IMR-90 (cell line): ENCODE measurements around the gene YPEL3. TPM values are rescaled to one million over a fixed set of nuclear protein-coding genes. Genes with fewer than 3 reads are reported as not detected.
A peak's percentile ranks its signal among the peaks of the same experiment; 100 is the strongest.

Experiments
- ATAC-seq: fragments of 200-7000 bp; cut with Tn5 transposase; 2 replicates; pipeline ENCODE4 v1.9.1; 2020; ENCODE audit warnings: low read depth, mild to moderate bottlenecking, moderate library complexity
- BruUV-seq: library from RNA; stranded (reverse); fragments of 400-500 nt; replicated peaks from 2 replicates; lab custom pipeline; 2021; lab: Mats Ljungman, UMichigan
- CTCF ChIA-PET: fragments of 300-600 bp; formaldehyde crosslinking; extraction: SDS; loops from one replicate; lab custom pipeline; 2021; ENCODE audit warnings: antibody characterized with exemption; lab: Yijun Ruan, JAX
- POLR2A ChIA-PET: fragments of 300-600 bp; sonication (Branson Sonifier 250); formaldehyde crosslinking; loops from one replicate; lab custom pipeline; 2022; ENCODE audit warnings: antibody characterized with exemption; ENCODE audit not compliant: unreplicated experiment; lab: Charles Lee
- DNase-seq: peaks from one replicate; pipeline ENCODE4 v3.0.0; 2013
- H2AFZ ChIP-seq: replicated peaks from 2 replicates; pipeline ENCODE3; 2013; ENCODE audit warnings: low read length, mild to moderate bottlenecking; ENCODE audit not compliant: poor library complexity
- H2AK5ac ChIP-seq: 2 replicates; pipeline ENCODE4 v1.6.1; 2013; ENCODE audit warnings: low read depth, low read length, inconsistent platforms
- H2AK9ac ChIP-seq: replicated peaks from 2 replicates; pipeline ENCODE3; 2013; ENCODE audit warnings: mild to moderate bottlenecking, low read depth, low read length, moderate library complexity; ENCODE audit not compliant: poor library complexity
- H2BK120ac ChIP-seq: 2 replicates; pipeline ENCODE4 v1.6.1; 2013; ENCODE audit warnings: low read depth, low read length, inconsistent platforms
- H2BK15ac ChIP-seq: 3 replicates; pipeline ENCODE4 v1.6.1; 2013; ENCODE audit warnings: low read depth, low read length, inconsistent platforms
- H2BK20ac ChIP-seq: 2 replicates; pipeline ENCODE4 v1.6.1; 2013; ENCODE audit warnings: low read depth, mild to moderate bottlenecking, inconsistent platforms, low read length, moderate library complexity
- H2BK5ac ChIP-seq: 2 replicates; pipeline ENCODE4 v1.6.1; 2013; ENCODE audit warnings: mild to moderate bottlenecking, low read depth, low read length, inconsistent platforms; ENCODE audit not compliant: poor library complexity, severe bottlenecking
- H3K14ac ChIP-seq: replicated peaks from 2 replicates; pipeline ENCODE4 v1.6.1; 2013; ENCODE audit warnings: low read depth, low read length, inconsistent platforms
- H3K18ac ChIP-seq: 2 replicates; pipeline ENCODE4 v1.6.1; 2013; ENCODE audit warnings: low read depth, low read length, control low read depth
- H3K23ac ChIP-seq: 2 replicates; pipeline ENCODE4 v1.6.1; 2013; ENCODE audit warnings: low read depth, low read length, inconsistent platforms
- H3K27ac ChIP-seq: 2 replicates; pipeline ENCODE4 v1.5.1; 2013; ENCODE audit warnings: mild to moderate bottlenecking, control low read depth, low read length; ENCODE audit not compliant: insufficient read depth
- H3K27me3 ChIP-seq: 2 replicates; pipeline ENCODE4 v1.6.1; 2013; ENCODE audit warnings: low read length; ENCODE audit not compliant: control insufficient read depth, insufficient read depth
- H3K36me3 ChIP-seq: 2 replicates; pipeline ENCODE4 v1.6.1; 2013; ENCODE audit warnings: low read length, mixed read lengths; ENCODE audit not compliant: control insufficient read depth, insufficient read depth
- H3K4ac ChIP-seq: 2 replicates; pipeline ENCODE4 v1.6.1; 2013; ENCODE audit warnings: low read depth, low read length, inconsistent platforms
- H3K4me1 ChIP-seq: 2 replicates; pipeline ENCODE4 v1.6.1; 2013; ENCODE audit warnings: low read length, mixed read lengths; ENCODE audit not compliant: control insufficient read depth, insufficient read depth
- H3K4me2 ChIP-seq: 2 replicates; pipeline ENCODE4 v1.6.1; 2013; ENCODE audit warnings: low read depth, mild to moderate bottlenecking, control low read depth, low read length, moderate library complexity
- H3K4me3 ChIP-seq: 2 replicates; pipeline ENCODE4 v1.5.1; 2013; ENCODE audit warnings: low read depth, mild to moderate bottlenecking, control low read depth, low read length, moderate library complexity; ENCODE audit not compliant: insufficient read depth
- H3K56ac ChIP-seq: 2 replicates; pipeline ENCODE4 v1.6.1; 2013; ENCODE audit warnings: low read length, inconsistent platforms; ENCODE audit not compliant: insufficient read depth; ENCODE audit errors: extremely low read depth
- H3K79me1 ChIP-seq, 2 experiments: 2 replicates each; pipeline ENCODE4 v1.6.1; 2013; ENCODE audit warnings: low read length in 2 of 2, inconsistent platforms in 1 of 2, low read depth in 1 of 2
- H3K9ac ChIP-seq: 2 replicates; pipeline ENCODE4 v1.6.1; 2013; ENCODE audit warnings: low read depth, low read length, control low read depth
- H3K9me1 ChIP-seq: 2 replicates; pipeline ENCODE4 v1.6.1; 2013; ENCODE audit warnings: low read length, inconsistent platforms; ENCODE audit not compliant: insufficient read depth
- H3K9me3 ChIP-seq: 2 replicates; pipeline ENCODE4 v1.6.1; 2013; ENCODE audit warnings: low read length; ENCODE audit not compliant: control insufficient read depth, insufficient read depth
- H4K20me1 ChIP-seq: 2 replicates; pipeline ENCODE4 v1.6.1; 2013; ENCODE audit warnings: low read length, inconsistent platforms; ENCODE audit not compliant: insufficient read depth
- H4K5ac ChIP-seq: 2 replicates; pipeline ENCODE4 v1.6.1; 2013; ENCODE audit warnings: mild to moderate bottlenecking, low read depth, low read length, control low read depth
- H4K8ac ChIP-seq, 2 experiments: 2 replicates each; pipeline ENCODE4 v1.6.1; 2013; ENCODE audit warnings: low read depth in 2 of 2, low read length in 2 of 2, control low read depth in 1 of 2, inconsistent platforms in 1 of 2
- H4K91ac ChIP-seq: 2 replicates; pipeline ENCODE4 v1.6.1; 2013; ENCODE audit warnings: low read depth, low read length, inconsistent platforms; ENCODE audit not compliant: insufficient read depth
- CEBPB ChIP-seq: IDR thresholded peaks from 2 replicates; pipeline ENCODE4 v1.6.1; 2012; ENCODE audit warnings: low read depth, low read length, improper control_type of control experiment
- FOS ChIP-seq: fragments of 150-350 bp; IDR thresholded peaks from 2 replicates; pipeline ENCODE4 v1.6.1; 2016; ENCODE audit warnings: low read depth, low read length
- MAFK ChIP-seq: IDR thresholded peaks from 2 replicates; pipeline ENCODE4 v1.6.1; 2012; ENCODE audit warnings: low read depth, low read length, improper control_type of control experiment
- MXI1 ChIP-seq: IDR thresholded peaks from 2 replicates; pipeline ENCODE4 v1.6.1; 2012; ENCODE audit warnings: low read depth, mild to moderate bottlenecking, low read length, moderate library complexity, borderline replicate concordance
- POLR2A ChIP-seq: IDR thresholded peaks from 2 replicates; pipeline ENCODE4 v1.6.1; 2012; ENCODE audit warnings: mild to moderate bottlenecking, low read depth, low read length
- WGBS, 2 experiments: methylation state at CpG; one replicate each; pipeline versions ENCODE4 v1.1.5 to v1.1.7; 2013; ENCODE audit warnings: missing lambda C conversion rate in 2 of 2; ENCODE audit not compliant: insufficient read length in 1 of 2; ENCODE audit errors: extremely low coverage in 2 of 2; 5-methylcytosine and 5-hydroxymethylcytosine counted together
- dilution Hi-C: fragments of 300-500 bp; cut with HindIII; formaldehyde crosslinking; loops from one replicate; pipeline ENCODE4 v1.14.3; 2018; ENCODE audit warnings: low sequenced_read_pairs; ENCODE audit not compliant: unreplicated experiment
- in situ Hi-C: fragments of 300-500 bp; cut with MboI; formaldehyde crosslinking; loops from 3 replicates; pipeline ENCODE4 v1.14.3; 2019; ENCODE audit warnings: low sequenced_read_pairs, inconsistent platforms, mixed read lengths
- intact Hi-C: fragments of 100-400 bp; cut with micrococcal nuclease; formaldehyde crosslinking; loops from 2 replicates; pipeline ENCODE4 v1.10.0; 2022
- polyA plus RNA-seq, 3 experiments: library from polyadenylated mRNA; depleted of rRNA; stranded (reverse); fragments of >200 nt; gene quantifications; 2 replicates each; pipeline ENCODE4 v1.2.3, GENCODE V29; 2012; ENCODE audit warnings: low replicate concordance in 1 of 3
- total RNA-seq: library from RNA; depleted of rRNA; stranded (reverse); fragments of >200 nt; gene quantifications from 2 replicates; pipeline ENCODE4 v1.2.3, GENCODE V29; 2012

YPEL3 gene
- total and polyA plus RNA-seq, 2 of the 4 experiments (the other 2 are of a cell fraction), result 1.1 to 25.6 TPM

- intact Hi-C loops (loop anchor here (10.0 kb wide), 1 partner anchor 314 kb away; the partner anchor contains the start of gene ZNF771), in situ Hi-C loops (no loop called here), dilution Hi-C loops (no loop called here)
- no peak overlapping the region for H3K14ac ChIP-seq
- H2BK15ac ChIP-seq, result no peak overlapping the region; the same call in 2 of the 3 replicates
- H3K4me1 ChIP-seq, result peaks cover 11% of the 10 kb centered on the region
- H2BK5ac ChIP-seq, result no peak overlapping the region
- H3K9ac ChIP-seq, result no peak overlapping the region
- ATAC-seq (no peak), DNase-seq (no peak)
- BruUV-seq, result no TSS peak
- no peaks in the 10 kb centered on the region for H3K9me3 ChIP-seq
- CTCF ChIA-PET, result interaction anchor here (1.0 kb wide), 1 partner anchor 538 kb away, joined by 4 read pairs; no protein-coding TSS in a partner anchor
- no peak overlapping the region for H3K27ac ChIP-seq
- H3K79me1 ChIP-seq, result peaks cover 0 to 18% of the 10 kb centered on the region in 2 experiments; a peak in 2 of 4 replicates
- POLR2A ChIA-PET, result no interaction called here
- no peak overlapping the region for H2BK20ac ChIP-seq
- no peaks in the 10 kb centered on the region for H4K20me1 ChIP-seq
- peak overlapping the region; percentile 79 for H2AK9ac ChIP-seq
- H4K8ac ChIP-seq, result peak overlapping the region in 1 of 2 experiments; percentile 84; a peak in 1 of 4 replicates
- H3K9me1 ChIP-seq, result no peaks in the 10 kb centered on the region
- H3K36me3 ChIP-seq, result peaks cover 10% of the 10 kb centered on the region
- H3K4ac ChIP-seq, result peak overlapping the region; percentile 45; the same call in 1 of the 2 replicates
- no peak overlapping the region for H3K4me2 ChIP-seq
- no peak overlapping the region for H3K18ac ChIP-seq
- H3K56ac ChIP-seq, result no peak overlapping the region
- no peak overlapping the region for H3K23ac ChIP-seq
- no peaks in the 10 kb centered on the region for H3K27me3 ChIP-seq
- H3K4me3 ChIP-seq, result no peak overlapping the region
- peak overlapping the region; percentile 25 for H2AK5ac ChIP-seq
- H4K91ac ChIP-seq, result no peak overlapping the region
- peak overlapping the region; percentile 83 for H2AFZ ChIP-seq
- 60% methylated on average over 3 of the region's 26 CpGs; no CpG with 5 or more reads in 1 of the 2 experiments for WGBS, 2 experiments
- TF ChIP-seq FOS (no peak), POLR2A (no peak), MAFK (no peak), MXI1 (no peak), CEBPB (no peak)
- 0 out of 2 replicates have a peak overlapping the region, but pooled peaks have one; percentile 59 for H2BK120ac ChIP-seq
- no peak overlapping the region for H4K5ac ChIP-seq
Measured at GRCh38 chr16:30090610-30091331, 5.2 kb downstream of the YPEL3 start.
